ENCODE measurements around the gene PAFAH2. TPM values are rescaled to one million over a fixed set of nuclear protein-coding genes. Genes with fewer than 3 reads are reported as not detected.
"Not testable (repeated sequence)": the region's sequence is repeated elsewhere in the genome, so short reads cannot be mapped to it uniquely, and the experiment has no call there.

The PAFAH2 gene
- total RNA-seq, 1 experiment from 2014 or later = 12.8 TPM

- POLR2A ChIA-PET = interaction anchor here (1.1 kb wide), 1 partner anchor 40 kb away, joined by 3 read pairs; no protein-coding TSS in a partner anchor
- Mint-ChIP-seq H3K36me3 (ENCODE audit: insufficient read depth, unreplicated experiment) (no peaks in the 10 kb centered on the region), H3K4me1 (ENCODE audit: insufficient read depth, unreplicated experiment) (no peaks in the 10 kb centered on the region)
These were observed 52.1 kb downstream of the PAFAH2 start for GRCh38 chr1:25945761-25946160.

GRCh38 chr1:25944986-25945385 lies 52.9 kb downstream of the PAFAH2 start:
- POLR2A ChIA-PET = interaction anchor here (0.6 kb wide), 1 partner anchor 940 kb away, joined by 4 read pairs; no protein-coding TSS in a partner anchor
- Mint-ChIP-seq H3K27me3 (ENCODE audit: insufficient read depth, unreplicated experiment) (no peaks in the 10 kb centered on the region), H3K9me3 (ENCODE audit: unreplicated experiment) (peaks cover 21% of the 10 kb centered on the region), H3K27ac (ENCODE audit: low read depth, unreplicated experiment) (no peak overlapping the region), H3K4me1 (ENCODE audit: insufficient read depth, unreplicated experiment) (no peaks in the 10 kb centered on the region), H3K36me3 (ENCODE audit: insufficient read depth, unreplicated experiment) (no peaks in the 10 kb centered on the region), H3K4me3 (ENCODE audit: unreplicated experiment) (no peak overlapping the region)
- TF ChIP-seq CTCF (IDR thresholded peaks at IDR 0.05; ENCODE audit: unreplicated experiment) = no peak
- CTCF ChIA-PET = interaction anchor here (0.6 to 1.1 kb wide), 2 partner anchors 51 to 199 kb away, joined by 3 read pairs; no protein-coding TSS in a partner anchor
- no TSS peak for BruUV-seq (replicated peaks)
- intact Hi-C loops (cut with micrococcal nuclease) = loop anchor here (1.0 kb wide), 1 partner anchor 19 kb away; no protein-coding TSS in a partner anchor
- DNase-seq (ENCODE audit: unreplicated experiment) = no peak

More at GRCh38 chr1:25945761-25946160, 52.1 kb downstream of the PAFAH2 start:
- intact Hi-C loops (cut with micrococcal nuclease) = loop anchor here (1.0 kb wide), 1 partner anchor 19 kb away; no protein-coding TSS in a partner anchor
- no peak overlapping the region for H3K4me3 Mint-ChIP-seq (ENCODE audit: unreplicated experiment)
- CTCF ChIA-PET = interaction anchor here (0.6 kb wide), 1 partner anchor 50 kb away, joined by 3 read pairs; no protein-coding TSS in a partner anchor
- H3K9me3 Mint-ChIP-seq (ENCODE audit: unreplicated experiment) = peaks cover 21% of the 10 kb centered on the region
- H3K27ac Mint-ChIP-seq (ENCODE audit: low read depth, unreplicated experiment) = no peak overlapping the region
- BruUV-seq (replicated peaks) = no TSS peak
- H3K27me3 Mint-ChIP-seq (ENCODE audit: insufficient read depth, unreplicated experiment) = no peaks in the 10 kb centered on the region
- TF ChIP-seq CTCF (IDR thresholded peaks at IDR 0.05; ENCODE audit: unreplicated experiment) = no peak
- DNase-seq (ENCODE audit: unreplicated experiment) = no peak

GRCh38 chr1:25943511-25943910 lies 54.4 kb downstream of the PAFAH2 start:
- POLR2A ChIA-PET; H3K36me3 Mint-ChIP-seq (ENCODE audit: insufficient read depth, unreplicated experiment); H3K27ac Mint-ChIP-seq (ENCODE audit: low read depth, unreplicated experiment); H3K27me3 Mint-ChIP-seq (ENCODE audit: insufficient read depth, unreplicated experiment); CTCF ChIA-PET; H3K4me1 Mint-ChIP-seq (ENCODE audit: insufficient read depth, unreplicated experiment); intact Hi-C loops (cut with micrococcal nuclease); BruUV-seq (replicated peaks); DNase-seq (ENCODE audit: unreplicated experiment); H3K4me3 Mint-ChIP-seq (ENCODE audit: unreplicated experiment): not testable (repeated sequence)
- H3K9me3 Mint-ChIP-seq (ENCODE audit: unreplicated experiment) = peaks cover 21% of the 10 kb centered on the region

GRCh38 chr1:25936947-25937346 lies 60.9 kb downstream of the PAFAH2 start:
- ChIA-PET POLR2A (no interaction called here), CTCF (no interaction called here)
- BruUV-seq (replicated peaks) = no TSS peak
- Mint-ChIP-seq H3K9me3 (ENCODE audit: unreplicated experiment) (no peaks in the 10 kb centered on the region), H3K36me3 (ENCODE audit: insufficient read depth, unreplicated experiment) (no peaks in the 10 kb centered on the region), H3K4me1 (ENCODE audit: insufficient read depth, unreplicated experiment) (no peaks in the 10 kb centered on the region), H3K27me3 (ENCODE audit: insufficient read depth, unreplicated experiment) (no peaks in the 10 kb centered on the region), H3K27ac (ENCODE audit: low read depth, unreplicated experiment) (no peak overlapping the region), H3K4me3 (ENCODE audit: unreplicated experiment) (no peak overlapping the region)
- intact Hi-C loops (cut with micrococcal nuclease) = no loop called here
- no peak for TF ChIP-seq CTCF (IDR thresholded peaks at IDR 0.05; ENCODE audit: unreplicated experiment)
- no peak for DNase-seq (ENCODE audit: unreplicated experiment)

Measured in MCF 10A (cell line).